GM04503 (cell line): Measurements from ENCODE around the gene THY1.
"Not testable (repeated sequence)": the region's sequence is repeated elsewhere in the genome, so short reads cannot be mapped to it uniquely, and the experiment has no call there.

ENCODE experiments used
- DNase-seq: peaks from one replicate; pipeline ENCODE4 v3.0.0-alpha.2; 2012; ENCODE audit warnings: low read depth

THY1 gene

DNA sequence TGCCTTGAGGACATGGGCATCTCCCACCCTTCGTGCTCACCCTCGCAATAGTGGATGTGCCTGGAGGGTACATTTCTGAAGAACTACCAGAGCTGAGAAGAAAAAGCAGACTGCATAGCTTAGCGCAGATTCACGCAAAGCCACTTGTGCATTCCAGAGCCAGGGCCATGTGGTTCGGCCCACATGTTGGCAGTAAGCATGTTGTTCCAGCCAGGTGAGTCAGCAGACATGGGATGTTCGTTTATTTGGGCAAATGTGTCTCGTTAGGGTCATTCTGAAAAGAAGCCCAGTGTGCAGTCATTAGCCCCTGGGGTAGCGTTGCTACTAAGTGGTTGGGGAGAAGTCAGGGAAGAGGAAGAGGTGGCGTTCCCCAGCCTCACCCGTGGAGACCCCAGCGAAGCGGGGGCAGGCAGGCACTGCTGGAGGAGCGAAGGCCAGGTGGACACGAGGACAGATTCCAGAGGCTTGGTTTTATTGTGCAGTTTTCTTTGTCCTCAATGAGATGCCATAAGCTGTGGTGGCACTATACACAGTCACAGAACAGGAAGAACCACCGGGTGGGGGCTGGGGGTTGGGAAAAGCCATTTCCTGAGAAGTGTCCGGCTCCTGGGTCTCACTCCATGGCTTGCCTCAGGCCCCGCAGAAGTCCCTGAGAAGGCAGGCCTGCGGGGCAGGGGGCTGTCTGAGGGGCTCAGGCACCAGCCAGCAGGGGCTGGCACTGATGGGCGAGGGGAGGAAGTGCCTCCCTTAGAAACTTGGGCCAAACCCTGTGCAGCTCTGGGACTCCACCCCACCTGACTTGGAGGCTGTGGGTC is 5.0 kb downstream of the THY1 start:
- DNase-seq = peak; percentile 83

- no peak for DNase-seq
These were observed 6.1 kb downstream of the THY1 start for GRCh38 chr11:119416606-119417580.

DNA sequence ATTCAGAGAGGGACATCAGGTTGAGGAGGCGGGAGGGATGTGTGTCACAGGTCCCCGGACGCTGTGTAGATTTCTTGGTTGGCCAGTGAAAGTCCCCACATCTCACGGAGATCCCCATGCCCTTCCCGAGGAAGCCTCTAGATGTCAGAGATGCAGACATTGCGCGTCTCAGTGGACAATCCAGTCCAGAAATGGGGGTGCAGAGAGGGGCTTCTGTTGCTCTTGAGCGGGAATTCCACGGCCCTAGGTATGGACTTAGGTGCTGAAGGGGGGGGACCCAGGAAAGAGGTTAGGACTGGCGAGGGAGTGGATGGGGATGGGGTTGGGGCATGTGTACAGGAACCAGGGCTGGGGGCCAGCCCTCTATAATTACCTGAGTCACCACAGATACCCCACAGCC is 7.0 kb downstream of the THY1 start:
- no peak for DNase-seq

- no peak for DNase-seq
These were observed 7.5 kb downstream of the THY1 start for GRCh38 chr11:119415517-119415916.

GRCh38 chr11:119414734-119415133 is 8.2 kb downstream of the THY1 start:
- no peak for DNase-seq

- DNase-seq = no peak
These were observed 8.7 kb downstream of the THY1 start for GRCh38 chr11:119414321-119414720.

DNA sequence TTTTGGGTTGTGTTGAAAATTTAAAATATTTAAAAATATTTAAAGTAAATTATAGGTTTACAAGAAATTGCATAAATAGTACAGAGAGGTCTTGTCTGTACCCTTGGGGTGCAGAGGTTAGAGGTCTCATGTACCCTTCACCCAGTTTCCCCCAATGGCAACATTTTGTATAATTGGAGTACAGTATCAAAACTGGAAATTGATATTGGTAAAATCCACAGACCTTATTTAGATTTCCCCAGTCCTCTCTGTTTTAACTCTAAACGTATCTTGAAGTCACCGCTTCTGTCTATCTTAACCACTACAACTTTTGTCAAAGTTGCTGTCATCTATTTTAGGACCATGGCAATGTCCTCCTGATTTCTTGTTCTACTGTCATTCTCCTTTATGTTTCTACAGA is 10.9 kb downstream of the THY1 start:
- no peak for DNase-seq

- no peak for DNase-seq
These were observed 12.5 kb downstream of the THY1 start for GRCh38 chr11:119410501-119410900.

GRCh38 chr11:119409731-119410130 is 13.2 kb downstream of the THY1 start:
- DNase-seq = no peak

- DNase-seq = no peak
These were observed 17.0 kb downstream of the THY1 start for GRCh38 chr11:119406005-119406404.

DNA sequence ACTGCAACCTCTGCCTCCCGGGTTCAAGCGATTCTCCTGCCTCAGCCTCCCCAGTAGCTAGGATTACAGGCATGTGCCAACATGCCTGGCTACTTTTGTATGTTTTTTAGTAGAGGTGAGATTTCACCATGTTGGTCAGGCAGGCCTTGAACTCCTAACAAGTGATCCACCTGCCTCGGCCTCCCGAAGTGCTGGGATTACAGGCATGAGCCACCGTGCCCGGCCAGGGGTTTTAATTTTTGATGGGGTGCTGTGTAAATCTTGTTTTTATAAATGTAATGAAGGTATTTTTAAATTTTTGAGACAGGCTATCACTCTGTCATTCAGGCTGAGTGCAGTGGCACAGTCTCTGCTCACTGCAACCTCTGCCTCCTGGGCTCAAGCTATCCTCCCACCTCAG is 17.5 kb downstream of the THY1 start:
- not testable (repeated sequence) for DNase-seq

DNA sequence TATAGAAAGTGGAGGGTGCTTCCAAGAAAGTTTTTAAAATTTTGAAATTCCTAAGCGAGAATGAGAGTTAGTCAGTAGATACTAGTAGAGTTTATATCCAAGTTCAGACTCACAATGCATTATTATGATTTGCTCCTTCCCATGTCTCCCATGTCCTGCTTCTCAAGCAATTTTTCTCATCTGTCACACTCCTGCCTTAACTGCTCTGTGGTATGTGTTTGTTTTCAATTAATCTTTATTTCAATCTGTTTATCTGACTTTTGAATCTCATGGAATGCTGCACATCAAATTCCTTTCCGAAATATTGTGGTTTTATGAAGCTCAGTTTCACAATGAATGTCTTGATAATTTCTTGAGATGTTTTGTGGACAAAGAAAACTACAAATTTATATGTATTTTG is 18.1 kb downstream of the THY1 start:
- DNase-seq = no peak

GRCh38 chr11:119403021-119403420 is 20.0 kb downstream of the THY1 start:
- DNase-seq = no peak

GRCh38 chr11:119402470-119402869 is 20.5 kb downstream of the THY1 start:
- DNase-seq = no peak

DNA sequence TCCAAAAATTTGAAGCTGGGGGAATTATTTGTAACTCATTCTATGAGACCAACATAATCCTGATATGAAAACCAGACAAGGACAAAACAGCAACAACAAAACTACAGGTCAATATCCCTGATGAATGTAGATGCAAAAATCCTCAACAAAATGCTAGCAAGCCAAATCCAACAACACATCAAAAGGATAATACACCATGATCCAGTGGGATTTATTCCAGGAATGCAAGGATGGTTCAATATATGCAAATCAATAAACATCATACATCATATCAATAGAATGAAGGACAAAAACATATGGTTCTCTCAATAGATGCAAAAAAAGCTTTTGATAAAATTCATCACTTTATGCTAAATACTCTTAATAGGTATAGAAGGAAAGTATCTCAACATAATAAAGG is 22.1 kb downstream of the THY1 start:
- no peak for DNase-seq

DNA sequence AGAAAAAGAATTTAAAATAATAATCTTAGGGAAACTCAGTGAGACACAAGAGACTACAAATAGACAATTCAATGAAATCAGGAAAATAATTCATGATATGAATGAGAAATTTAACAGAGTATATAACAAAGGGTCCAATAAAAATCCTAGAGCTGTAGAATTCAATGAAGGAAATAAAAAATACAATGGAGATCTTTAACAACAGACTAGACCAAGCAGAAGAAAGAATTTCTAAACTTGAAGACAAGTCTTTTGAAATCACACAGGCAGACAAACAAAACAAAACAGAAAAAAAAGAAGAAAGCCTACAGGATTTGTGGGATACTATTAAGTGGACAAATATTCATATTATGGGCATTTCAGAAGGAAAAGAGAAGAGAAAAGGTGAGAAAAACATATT is 25.2 kb downstream of the THY1 start:
- no peak for DNase-seq

DNA sequence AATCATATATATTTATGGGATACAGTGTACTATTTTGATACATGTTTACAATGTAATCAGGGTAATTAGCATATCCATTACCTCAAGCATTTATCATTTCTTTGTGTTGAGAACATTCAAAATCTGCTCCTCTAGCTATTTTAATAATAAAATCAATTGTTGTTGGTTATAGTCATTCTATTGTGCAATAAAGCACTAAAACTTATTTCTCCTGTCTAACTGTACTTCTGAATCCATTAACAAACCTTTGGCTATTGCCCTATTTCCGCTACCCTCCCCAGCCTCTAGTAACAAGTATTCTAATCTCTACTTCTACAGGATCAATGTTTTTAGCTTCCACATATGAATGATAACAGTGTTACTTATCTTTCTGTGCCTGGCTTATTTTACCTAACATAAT is 26.1 kb downstream of the THY1 start:
- no peak for DNase-seq

DNA sequence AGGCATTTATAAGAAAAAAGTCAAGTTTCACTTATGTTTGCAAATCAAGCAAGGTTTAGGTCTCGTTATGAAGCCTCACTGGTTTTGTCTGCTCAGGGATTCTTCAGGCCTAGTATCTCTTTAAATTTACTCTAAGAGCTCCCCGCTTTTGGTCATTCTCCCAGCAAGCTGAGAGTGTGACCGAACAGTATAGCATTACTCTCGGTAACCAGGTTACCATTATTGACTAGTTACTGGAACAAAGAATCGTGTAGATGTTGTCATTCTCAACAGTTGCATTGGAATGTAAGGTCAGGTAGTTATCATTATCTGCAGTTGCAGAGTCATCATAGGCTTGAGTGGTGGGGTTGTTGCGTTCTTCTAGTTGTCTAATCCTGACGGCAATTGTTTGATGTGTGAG is 31.7 kb downstream of the THY1 start:
- DNase-seq = no peak

GRCh38 chr11:119389611-119390254 is 33.2 kb downstream of the THY1 start:
- no peak for DNase-seq

- DNase-seq = no peak
These were observed 34.9 kb downstream of the THY1 start for GRCh38 chr11:119388103-119388502.

- DNase-seq = no peak
These were observed 38.6 kb downstream of the THY1 start for GRCh38 chr11:119384332-119384731.

DNA sequence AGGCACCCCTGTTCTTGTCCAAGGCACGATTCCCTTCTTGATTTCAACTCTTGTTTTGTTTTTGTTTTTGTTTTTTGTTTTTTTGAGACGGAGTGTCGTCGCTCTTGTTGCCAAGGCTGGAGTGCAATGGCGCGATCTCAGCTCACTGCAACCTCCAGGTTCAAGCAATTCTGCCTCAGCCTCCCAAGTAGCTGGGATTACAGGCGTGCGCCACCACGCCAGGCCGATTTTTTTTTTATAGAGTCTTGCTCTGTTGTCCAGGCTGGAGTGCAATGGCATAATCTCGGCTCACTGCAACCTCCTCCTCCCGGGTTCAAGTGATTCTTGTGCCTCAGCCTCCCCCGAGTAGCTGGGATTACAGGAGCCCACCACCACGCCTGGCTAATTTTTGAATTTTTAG is 40.5 kb downstream of the THY1 start:
- not testable (repeated sequence) for DNase-seq

GRCh38 chr11:119382101-119382500 is 40.9 kb downstream of the THY1 start:
- no peak for DNase-seq
